Psoas muscle (tissue), 8 donors: ENCODE measurements around the gene EEFSEC. TPM values are rescaled to one million over a fixed set of nuclear protein-coding genes. Genes with fewer than 3 reads are reported as not detected.

Experiments
- ATAC-seq, 4 donors: fragments of 200-7000 bp; cut with Tn5 transposase; one replicate each; pipeline ENCODE4 v1.9.1; 2020; ENCODE audit warnings: moderate library complexity in 3 of 4, mild to moderate bottlenecking in 2 of 4
- DNase-seq, 2 donors: peaks; one replicate each; pipeline ENCODE4 v3.0.0-alpha.2; 2020
- H3K27ac ChIP-seq: fragments of 200-600 bp; one replicate; pipeline ENCODE4 v1.8.0; 2022
- H3K27me3 ChIP-seq, 3 donors: fragments of 200-600 bp in 1 of 3; one replicate each; pipeline versions ENCODE4 v1.6.1 to v1.8.0; 2013 to 2022; ENCODE audit warnings: low read length in 2 of 3, mild to moderate bottlenecking in 2 of 3, moderate library complexity in 1 of 3; ENCODE audit not compliant: insufficient read depth in 3 of 3
- H3K36me3 ChIP-seq, 2 donors: fragments of 200-600 bp in 1 of 2; one replicate each; pipeline versions ENCODE4 v1.6.1 to v1.8.0; 2013 to 2022; ENCODE audit warnings: low read depth in 1 of 2, mild to moderate bottlenecking in 1 of 2, moderate library complexity in 1 of 2; ENCODE audit not compliant: insufficient read depth in 1 of 2
- H3K4me1 ChIP-seq: fragments of 200-600 bp; one replicate; pipeline ENCODE4 v1.8.0; 2022
- H3K4me3 ChIP-seq: fragments of 200-600 bp; one replicate; pipeline ENCODE4 v1.8.0; 2022; ENCODE audit warnings: mild to moderate bottlenecking
- H3K9me3 ChIP-seq: fragments of 200-600 bp; one replicate; pipeline ENCODE4 v1.8.0; 2022
- WGBS, 3 donors: extraction: QIAGEN DNeasy Blood & Tissue Kit; methylation state at CpG; one replicate each; pipeline versions ENCODE4 v1.1.6 to v1.1.7; 2013; 5-methylcytosine and 5-hydroxymethylcytosine counted together
- intact Hi-C, 2 donors: fragments of 100-400 bp; cut with DNase I; formaldehyde crosslinking; loops; one replicate each; pipeline versions ENCODE4 v1.11.0 to v1.14.2; 2022
- polyA plus RNA-seq, 3 donors: library from polyadenylated mRNA; stranded (reverse); fragments of 200-250 nt; gene quantifications; one replicate each; pipeline ENCODE4 v1.2.3, GENCODE V29; 2013
- total RNA-seq, 4 donors: library from RNA; stranded (reverse); fragmentation: NEBNext Ultra II Directional in 2 of 4; extraction: Animal tissue kit (Norgen Biotek cat#: 25700) in 2 of 4; gene quantifications; one replicate each; pipeline versions ENCODE4 v1.2.1 to v1.2.4, GENCODE V29; 2021 to 2023
- TF ChIP-seq, protein P1 (sequence below): fragments of 200-600 bp; IDR thresholded peaks from one replicate; pipeline ENCODE4 v1.8.0; 2022; ENCODE audit warnings: antibody characterized with exemption
- donor health status: healthy with polysubstance abuse.
- donor health status: DM: no; HTN: no; CAD: no; lungs with moderate emphysema.
- donor health status: Bipolar disorder and iron deficiency.
- donor health status: healthy.
- donor health status: DM: yes; HTN: yes; CAD: no.
- donor health status: DM: no; HTN: no; CAD: no.
- donor health status: DM: no; HTN: no; CAD: no.
- donor health status: DM: yes; HTN: yes; CAD: no.

The EEFSEC gene
- total and polyA plus RNA-seq, 7 donors: 10.7 to 18.9 (median 14.0) TPM

DNA sequence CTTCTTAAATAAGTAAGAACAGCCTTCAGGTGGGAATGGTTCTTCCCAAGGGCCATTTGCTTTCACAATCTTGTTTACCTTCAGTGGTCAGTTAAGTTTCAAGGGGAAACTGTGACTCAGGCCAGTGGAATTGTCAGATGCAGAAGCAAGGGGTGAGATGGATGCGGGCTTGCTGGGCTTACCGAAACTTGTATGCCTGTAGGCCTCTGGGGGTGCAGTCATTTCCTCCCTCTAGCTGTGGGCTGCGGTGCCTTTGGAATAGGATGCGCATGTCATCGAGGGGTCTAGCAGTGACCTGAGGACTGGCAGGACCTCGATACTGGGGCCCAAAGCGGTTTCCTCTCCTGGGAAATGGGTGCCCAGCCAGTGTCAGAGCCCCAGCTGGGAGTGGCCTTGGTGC lies 121.6 kb downstream of the EEFSEC start:
- H3K4me3 ChIP-seq: no peak overlapping the region
- no peak overlapping the region for H3K27ac ChIP-seq
- no peak for ATAC-seq
- WGBS, 3 donors: 96 to 97% (median 97%) methylated on average over 7 of the region's 7 CpGs
- no peaks in the 10 kb centered on the region for H3K36me3 ChIP-seq
- H3K9me3 ChIP-seq: no peaks in the 10 kb centered on the region
- intact Hi-C loops: no loop called here
- no peaks in the 10 kb centered on the region for H3K4me1 ChIP-seq
- H3K27me3 ChIP-seq: no peaks in the 10 kb centered on the region
- DNase-seq: no peak
- TF ChIP-seq, protein P1, sequence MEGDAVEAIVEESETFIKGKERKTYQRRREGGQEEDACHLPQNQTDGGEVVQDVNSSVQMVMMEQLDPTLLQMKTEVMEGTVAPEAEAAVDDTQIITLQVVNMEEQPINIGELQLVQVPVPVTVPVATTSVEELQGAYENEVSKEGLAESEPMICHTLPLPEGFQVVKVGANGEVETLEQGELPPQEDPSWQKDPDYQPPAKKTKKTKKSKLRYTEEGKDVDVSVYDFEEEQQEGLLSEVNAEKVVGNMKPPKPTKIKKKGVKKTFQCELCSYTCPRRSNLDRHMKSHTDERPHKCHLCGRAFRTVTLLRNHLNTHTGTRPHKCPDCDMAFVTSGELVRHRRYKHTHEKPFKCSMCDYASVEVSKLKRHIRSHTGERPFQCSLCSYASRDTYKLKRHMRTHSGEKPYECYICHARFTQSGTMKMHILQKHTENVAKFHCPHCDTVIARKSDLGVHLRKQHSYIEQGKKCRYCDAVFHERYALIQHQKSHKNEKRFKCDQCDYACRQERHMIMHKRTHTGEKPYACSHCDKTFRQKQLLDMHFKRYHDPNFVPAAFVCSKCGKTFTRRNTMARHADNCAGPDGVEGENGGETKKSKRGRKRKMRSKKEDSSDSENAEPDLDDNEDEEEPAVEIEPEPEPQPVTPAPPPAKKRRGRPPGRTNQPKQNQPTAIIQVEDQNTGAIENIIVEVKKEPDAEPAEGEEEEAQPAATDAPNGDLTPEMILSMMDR: no peak

DNA sequence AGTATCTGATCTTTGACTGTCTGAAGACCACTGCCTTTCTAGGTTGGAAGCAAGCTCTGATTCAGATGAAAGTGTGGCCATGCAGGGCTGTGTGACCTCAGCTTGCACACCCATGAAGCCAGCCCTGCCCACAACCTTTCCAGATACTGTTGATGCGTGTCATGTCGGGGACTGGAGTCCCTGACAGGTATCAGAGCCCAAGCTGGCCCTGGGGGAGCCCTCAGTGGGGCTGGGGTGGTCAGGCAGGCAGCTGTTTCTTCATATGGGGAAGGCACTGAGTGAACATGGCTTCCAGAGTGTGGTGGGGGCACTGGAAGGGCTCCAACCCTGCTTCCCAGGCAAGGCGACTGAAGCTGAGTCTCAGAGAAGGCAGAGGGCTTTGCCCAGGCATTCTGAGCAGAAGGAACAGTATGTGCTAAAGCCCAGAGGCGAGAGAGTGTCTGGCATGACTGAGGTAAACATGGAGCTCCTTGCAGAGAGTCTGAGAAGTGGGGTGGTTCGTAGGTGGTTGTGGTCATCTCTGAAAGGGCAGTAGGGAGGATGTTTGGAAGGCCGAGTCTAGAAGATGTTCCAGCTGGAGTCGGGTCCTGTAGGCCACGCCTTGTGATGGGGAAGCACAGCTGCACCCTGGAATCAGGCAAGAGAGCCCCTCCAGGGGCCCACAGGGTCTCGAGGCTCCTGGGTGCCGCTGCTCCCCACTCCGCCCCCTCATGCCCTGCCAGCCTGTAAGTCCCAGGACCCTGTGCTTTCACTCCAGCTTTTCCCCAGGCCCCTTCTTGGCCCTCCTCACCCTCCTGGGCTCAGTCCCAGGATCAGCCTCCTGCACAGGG lies 122.2 kb downstream of the EEFSEC start:
- DNase-seq (no peak), ATAC-seq (no peak)
- intact Hi-C loops: no loop called here
- TF ChIP-seq, protein P1: no peak
- Histone ChIP-seq H3K36me3 (no peaks in the 10 kb centered on the region), H3K4me1 (no peaks in the 10 kb centered on the region), H3K27me3 (no peaks in the 10 kb centered on the region), H3K27ac (no peak overlapping the region), H3K4me3 (no peak overlapping the region), H3K9me3 (no peaks in the 10 kb centered on the region)
- whole genome bisulfite sequencing, 3 donors: 77 to 81% (median 80%) methylated on average over 11 of the region's 11 CpGs

DNA sequence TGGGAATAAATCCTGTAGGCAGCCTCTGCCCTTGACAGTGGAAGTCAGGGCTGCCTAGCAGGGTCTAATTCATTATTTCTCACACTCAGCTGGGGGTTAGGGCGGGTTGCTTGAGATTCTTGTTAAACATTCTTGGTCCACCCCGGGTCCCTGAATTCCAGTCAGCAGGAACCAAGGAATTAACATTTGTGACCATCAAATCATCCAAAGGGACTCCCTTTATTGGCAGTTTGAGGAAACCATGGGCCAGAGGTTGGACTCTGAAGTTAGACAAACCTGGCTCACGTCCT lies 122.8 kb downstream of the EEFSEC start:
- DNase-seq (no peak), ATAC-seq (no peak)
- H3K27ac ChIP-seq: no peak overlapping the region
- TF ChIP-seq, protein P1: no peak
- no peak overlapping the region for H3K4me3 ChIP-seq
- intact Hi-C loops: no loop called here
- no peaks in the 10 kb centered on the region for H3K27me3 ChIP-seq
- no peaks in the 10 kb centered on the region for H3K36me3 ChIP-seq
- H3K4me1 ChIP-seq: no peaks in the 10 kb centered on the region
- H3K9me3 ChIP-seq: no peaks in the 10 kb centered on the region
- WGBS, 3 donors: 63 to 78% (median 76%) methylated on average over 3 of the region's 3 CpGs

DNA sequence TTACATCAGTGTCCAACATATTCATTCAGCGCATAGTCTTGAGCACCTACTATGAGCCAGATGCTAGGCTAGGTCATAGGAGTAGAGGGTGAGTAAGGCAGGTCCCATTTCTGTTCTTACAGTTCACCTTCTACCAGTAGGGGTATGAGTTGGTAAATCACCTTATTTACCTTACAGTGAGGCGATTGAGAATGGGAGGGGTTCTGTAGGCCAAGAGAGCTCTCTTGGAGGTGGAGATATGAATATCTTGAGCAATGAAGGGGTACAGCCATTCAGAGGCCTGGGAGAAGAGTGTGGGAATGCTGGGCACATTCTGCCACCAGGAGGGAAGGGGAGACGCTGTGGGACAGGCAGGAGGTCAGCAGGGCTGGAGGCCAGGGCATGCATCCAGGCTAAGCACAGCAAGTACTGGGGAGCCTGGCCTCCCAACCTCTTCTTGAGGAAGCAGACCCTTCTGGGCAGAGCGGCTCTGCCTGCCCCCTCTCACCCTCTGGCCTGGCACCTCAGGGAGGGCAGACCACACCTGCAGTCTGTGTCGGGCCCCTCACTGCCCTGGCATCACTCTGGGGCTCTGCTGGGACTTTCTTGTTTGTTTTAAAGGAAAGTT lies 123.4 kb downstream of the EEFSEC start:
- ATAC-seq: no peak
- WGBS, 3 donors: 71 to 89% (median 84%) methylated on average over 5 of the region's 5 CpGs
- peaks cover 1% of the 10 kb centered on the region for H3K4me1 ChIP-seq

More for the DNA sequence above, 123.4 kb downstream of the EEFSEC start:
- no peaks in the 10 kb centered on the region for H3K9me3 ChIP-seq
- DNase-seq: no peak
- TF ChIP-seq, protein P1: no peak
- intact Hi-C loops: no loop called here
- no peaks in the 10 kb centered on the region for H3K27me3 ChIP-seq
- no peak overlapping the region for H3K4me3 ChIP-seq
- H3K27ac ChIP-seq: no peak overlapping the region
- no peaks in the 10 kb centered on the region for H3K36me3 ChIP-seq
